ENCODE results near the gene CYTH2.

CYTH2 gene

DNA sequence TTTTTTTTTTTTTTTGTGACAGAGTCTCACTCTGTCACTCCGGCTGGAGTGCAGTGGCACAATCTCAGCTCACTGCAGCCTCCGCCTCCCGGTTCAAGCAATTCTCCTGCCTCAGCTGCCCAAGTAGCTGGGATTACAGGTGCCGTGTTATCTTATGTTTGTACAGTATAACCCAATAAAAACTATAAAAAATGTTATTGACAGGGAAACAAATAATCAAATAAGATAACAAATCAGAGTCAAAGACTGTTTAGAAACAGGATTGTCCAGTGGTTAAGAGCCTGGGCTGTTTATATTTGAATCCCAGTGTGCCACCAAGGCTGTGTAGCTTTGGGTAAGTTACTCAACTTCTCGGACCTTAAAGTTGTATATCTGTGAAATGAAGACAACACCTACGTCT, 61.6 kb downstream of the CYTH2 start:
- H2AFZ ChIP-seq (ENCODE audit: low read depth, low read length): no peak overlapping the region
- peaks cover 8% of the 10 kb centered on the region; the same call in 1 of the 2 replicates for H3K9me3 ChIP-seq (ENCODE audit: insufficient read depth, low read length)
- no peak overlapping the region for H3K9ac ChIP-seq (ENCODE audit: low read length)
- no peak overlapping the region for H3K4me3 ChIP-seq (ENCODE audit: low read length)
- TF ChIP-seq, protein P1, sequence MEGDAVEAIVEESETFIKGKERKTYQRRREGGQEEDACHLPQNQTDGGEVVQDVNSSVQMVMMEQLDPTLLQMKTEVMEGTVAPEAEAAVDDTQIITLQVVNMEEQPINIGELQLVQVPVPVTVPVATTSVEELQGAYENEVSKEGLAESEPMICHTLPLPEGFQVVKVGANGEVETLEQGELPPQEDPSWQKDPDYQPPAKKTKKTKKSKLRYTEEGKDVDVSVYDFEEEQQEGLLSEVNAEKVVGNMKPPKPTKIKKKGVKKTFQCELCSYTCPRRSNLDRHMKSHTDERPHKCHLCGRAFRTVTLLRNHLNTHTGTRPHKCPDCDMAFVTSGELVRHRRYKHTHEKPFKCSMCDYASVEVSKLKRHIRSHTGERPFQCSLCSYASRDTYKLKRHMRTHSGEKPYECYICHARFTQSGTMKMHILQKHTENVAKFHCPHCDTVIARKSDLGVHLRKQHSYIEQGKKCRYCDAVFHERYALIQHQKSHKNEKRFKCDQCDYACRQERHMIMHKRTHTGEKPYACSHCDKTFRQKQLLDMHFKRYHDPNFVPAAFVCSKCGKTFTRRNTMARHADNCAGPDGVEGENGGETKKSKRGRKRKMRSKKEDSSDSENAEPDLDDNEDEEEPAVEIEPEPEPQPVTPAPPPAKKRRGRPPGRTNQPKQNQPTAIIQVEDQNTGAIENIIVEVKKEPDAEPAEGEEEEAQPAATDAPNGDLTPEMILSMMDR (IDR thresholded peaks at IDR 0.05; ENCODE audit: low read depth, low read length): no peak
- no peak for TF ChIP-seq EZH2phosphoT487 (IDR thresholded peaks at IDR 0.05; ENCODE audit: low read depth)
- H3K36me3 ChIP-seq (replicated peaks; ENCODE audit: low read depth, low read length): no peaks in the 10 kb centered on the region
- H4K20me1 ChIP-seq (ENCODE audit: insufficient read depth, low read length): no peaks in the 10 kb centered on the region
- H3K27ac ChIP-seq (ENCODE audit: low read length): no peak overlapping the region
- no peak overlapping the region for H3K4me2 ChIP-seq (ENCODE audit: low read length)
- no peaks in the 10 kb centered on the region for H3K4me1 ChIP-seq (ENCODE audit: low read length)
- H3K27me3 ChIP-seq (ENCODE audit: low read depth, low read length): peaks cover 4% of the 10 kb centered on the region; the same call in 1 of the 2 replicates
- H3K79me2 ChIP-seq (ENCODE audit: low read length): no peaks in the 10 kb centered on the region
